Measurements from ENCODE around the gene RMRP. TPM values are rescaled to one million over a fixed set of nuclear protein-coding genes. Genes with fewer than 3 reads are reported as not detected.
A peak's percentile ranks its signal among the peaks of the same experiment; 100 is the strongest.

Gene RMRP
- total and polyA plus RNA-seq, 9 of the 15 experiments (the other 6 are each of a cell fraction or from before 2014, with no cell fraction given): 75.7 to 89,974 (median 13,378) TPM; not detected in 3

DNA sequence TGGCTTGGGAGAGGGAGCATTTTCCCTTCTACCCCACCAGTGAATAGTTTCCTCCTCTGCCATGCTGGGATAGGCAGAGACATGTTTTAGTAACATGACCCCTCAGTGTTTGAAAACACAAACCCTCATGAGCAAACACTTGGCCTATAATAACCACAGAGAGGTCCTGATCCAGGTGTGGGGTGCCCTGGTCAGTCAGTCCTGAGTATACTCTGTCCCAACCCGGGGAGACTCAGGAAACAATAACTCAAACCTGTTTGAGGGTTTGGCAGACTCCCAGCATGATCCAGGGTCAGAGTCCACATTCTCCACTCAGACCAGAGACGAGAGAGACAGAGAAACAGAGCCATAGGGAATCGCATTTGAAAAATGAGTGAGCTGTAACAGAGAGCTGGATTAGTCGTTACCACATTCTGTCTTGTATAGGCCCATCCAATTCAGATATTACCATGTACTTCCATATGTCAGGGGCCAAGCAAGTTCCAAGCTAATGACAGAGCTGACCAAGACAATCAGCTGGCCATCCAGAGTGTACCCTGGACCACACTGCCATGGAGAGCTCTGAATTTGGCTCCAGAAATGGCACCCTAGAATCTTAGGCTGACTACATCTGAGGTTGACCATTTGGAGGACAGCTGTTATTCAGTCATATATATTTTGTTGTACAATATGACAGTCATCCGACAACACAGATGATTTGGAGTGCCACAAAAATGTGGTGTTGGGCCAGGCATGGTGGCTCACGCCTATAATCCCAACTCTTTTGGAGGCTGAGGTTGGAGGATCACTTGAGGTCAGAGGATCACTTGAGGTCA is 11.7 kb upstream of the RMRP start (continued):
- no peak for TF ChIP-seq THRB (CRISPR knock-in tag; conservative IDR thresholded peaks at IDR 0.05)
- no peak for TF ChIP-seq FOXP1 (CRISPR knock-in tag; IDR thresholded peaks at IDR 0.05)
- no peak for TF ChIP-seq KLF1 (tag; IDR thresholded peaks at IDR 0.05)

- FAIRE-seq (no peak), DNase-seq (ENCODE audit: extremely low read depth in 1 of 4, low spot score in 3 of 4) (no peak), ATAC-seq (no peak)
- H3K4me2 ChIP-seq (ENCODE audit: insufficient read depth, low read length): no peak overlapping the region
- no peak overlapping the region for H2AFZ ChIP-seq (ENCODE audit: low read depth, low read length)
- intact Hi-C loops (cut with micrococcal nuclease): loop anchor here (10.0 kb wide), 1 partner anchor 147 kb away; the partner anchor contains the start of genes HINT2 and SPAG8
- POLR2A ChIA-PET: interaction anchor here (0.7 kb wide), 1 partner anchor 10 kb away, joined by 3 read pairs; the partner anchor contains the start of genes CCDC107 and RMRP
- H3K4me3 ChIP-seq: no peak overlapping the region
- peaks cover 7% of the 10 kb centered on the region; the same call in 1 of the 3 replicates for H3K36me3 ChIP-seq (ENCODE audit: control insufficient read depth, insufficient read depth, low read length)
- no peaks in the 10 kb centered on the region for H3K27me3 ChIP-seq (ENCODE audit: control insufficient read depth in 2 of 2, insufficient read depth in 2 of 2, low read length in 2 of 2)
- H3K9me1 ChIP-seq (ENCODE audit: control insufficient read depth, insufficient read depth, low read length): no peaks in the 10 kb centered on the region
- H3K79me2 ChIP-seq (ENCODE audit: control insufficient read depth, insufficient read depth, low read length): peaks cover 18% of the 10 kb centered on the region
- 81% methylated on average over 3 of the region's 3 CpGs for WGBS (ENCODE audit: insufficient coverage, low coverage, missing lambda C conversion rate)
- peaks cover 10 to 13% of the 10 kb centered on the region in 2 experiments for H3K4me1 ChIP-seq (replicated peaks in 1 of 2; ENCODE audit: control insufficient read depth in 2 of 2, insufficient read depth in 2 of 2, low read length in 2 of 2)
- no peaks in the 10 kb centered on the region for H3K9me3 ChIP-seq (replicated peaks; ENCODE audit: control insufficient read depth, insufficient read depth, low read depth, low read length)
- no TSS peak for BruUV-seq (replicated peaks)
- in situ Hi-C loops (cut with MboI): no loop called here
- H3K9ac ChIP-seq (ENCODE audit: insufficient read depth in 1 of 2, low read depth in 2 of 2, low read length in 2 of 2): no peak overlapping the region
- TF ChIP-seq AFF1 (IDR thresholded peaks at IDR 0.05; ENCODE audit: low read depth in 1 of 2, partially characterized antibody in 2 of 2) (no peak), ZBTB8A (IDR thresholded peaks at IDR 0.05; ENCODE audit: partially characterized antibody) (no peak), RFX5 (IDR thresholded peaks at IDR 0.05; ENCODE audit: low read depth, low read length) (no peak), YY1 (IDR thresholded peaks at IDR 0.05; ENCODE audit: borderline replicate concordance in 1 of 3, control insufficient read depth in 1 of 3, extremely low read depth in 1 of 3, insufficient read depth in 3 of 3, insufficient read length in 1 of 3, insufficient replicate concordance in 2 of 3, low read depth in 1 of 3, low read length in 2 of 3) (peak in 1 of 3 experiments; percentile 30)
- TF ChIP-seq, protein P1, sequence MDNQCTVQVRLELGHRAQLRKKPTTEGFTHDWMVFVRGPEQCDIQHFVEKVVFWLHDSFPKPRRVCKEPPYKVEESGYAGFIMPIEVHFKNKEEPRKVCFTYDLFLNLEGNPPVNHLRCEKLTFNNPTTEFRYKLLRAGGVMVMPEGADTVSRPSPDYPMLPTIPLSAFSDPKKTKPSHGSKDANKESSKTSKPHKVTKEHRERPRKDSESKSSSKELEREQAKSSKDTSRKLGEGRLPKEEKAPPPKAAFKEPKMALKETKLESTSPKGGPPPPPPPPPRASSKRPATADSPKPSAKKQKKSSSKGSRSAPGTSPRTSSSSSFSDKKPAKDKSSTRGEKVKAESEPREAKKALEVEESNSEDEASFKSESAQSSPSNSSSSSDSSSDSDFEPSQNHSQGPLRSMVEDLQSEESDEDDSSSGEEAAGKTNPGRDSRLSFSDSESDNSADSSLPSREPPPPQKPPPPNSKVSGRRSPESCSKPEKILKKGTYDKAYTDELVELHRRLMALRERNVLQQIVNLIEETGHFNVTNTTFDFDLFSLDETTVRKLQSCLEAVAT (IDR thresholded peaks at IDR 0.05): no peak
- TF ChIP-seq, protein P2, sequence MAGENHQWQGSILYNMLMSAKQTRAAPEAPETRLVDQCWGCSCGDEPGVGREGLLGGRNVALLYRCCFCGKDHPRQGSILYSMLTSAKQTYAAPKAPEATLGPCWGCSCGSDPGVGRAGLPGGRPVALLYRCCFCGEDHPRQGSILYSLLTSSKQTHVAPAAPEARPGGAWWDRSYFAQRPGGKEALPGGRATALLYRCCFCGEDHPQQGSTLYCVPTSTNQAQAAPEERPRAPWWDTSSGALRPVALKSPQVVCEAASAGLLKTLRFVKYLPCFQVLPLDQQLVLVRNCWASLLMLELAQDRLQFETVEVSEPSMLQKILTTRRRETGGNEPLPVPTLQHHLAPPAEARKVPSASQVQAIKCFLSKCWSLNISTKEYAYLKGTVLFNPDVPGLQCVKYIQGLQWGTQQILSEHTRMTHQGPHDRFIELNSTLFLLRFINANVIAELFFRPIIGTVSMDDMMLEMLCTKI (IDR thresholded peaks at IDR 0.05; ENCODE audit: partially characterized antibody): no peak
- no peak overlapping the region for H3K27ac ChIP-seq (ENCODE audit: extremely low read depth, low read depth, low read length)
- no peaks in the 10 kb centered on the region for H4K20me1 ChIP-seq (replicated peaks; ENCODE audit: control insufficient read depth, insufficient read depth, low read length)
- CTCF ChIA-PET (ENCODE audit: low intra/inter-chr PET ratio): no interaction called here
Measured at GRCh38 chr9:35667939-35668338, 10.1 kb upstream of the RMRP start.
